K562 (cell line): Measurements from ENCODE around the gene ZNF837. TPM values are rescaled to one million over a fixed set of nuclear protein-coding genes. Genes with fewer than 3 reads are reported as not detected.

Source experiments
- DPF2 ChIP-seq: fragments of 450-650 bp; IDR thresholded peaks from 2 replicates; pipeline ENCODE4 v1.6.1; 2016
- EGR1 ChIP-seq: fragments of 450-650 bp; conservative IDR thresholded peaks from 2 replicates; pipeline ENCODE4 v1.6.1; 2017; ENCODE audit warnings: mild to moderate bottlenecking
- HDAC3 ChIP-seq: fragments of 450-650 bp; IDR thresholded peaks from 2 replicates; pipeline ENCODE4 v1.6.1; 2018; ENCODE audit warnings: borderline replicate concordance, mild to moderate bottlenecking, moderate library complexity; ENCODE audit not compliant: partially characterized antibody
- HMGN3 ChIP-seq: IDR thresholded peaks from 2 replicates; pipeline ENCODE4 v1.6.1; 2011; ENCODE audit warnings: borderline replicate concordance, low read depth, mild to moderate bottlenecking, mixed read lengths, low read length; ENCODE audit not compliant: insufficient read length; ENCODE audit errors: extremely low read depth
- ILF3 ChIP-seq: fragments of 450-650 bp; IDR thresholded peaks from 2 replicates; pipeline ENCODE4 v1.6.1; 2018; ENCODE audit warnings: antibody characterized with exemption, mild to moderate bottlenecking, moderate library complexity, borderline replicate concordance
- IRF1 ChIP-seq: sonication (generic); formaldehyde crosslinking; IDR thresholded peaks from 2 replicates; pipeline ENCODE4 v1.8.0; 2022; ENCODE audit warnings: missing genetic modification reagents, mild to moderate bottlenecking, borderline replicate concordance
- KLF16 ChIP-seq: IDR thresholded peaks from 2 replicates; pipeline ENCODE4 v1.6.1; 2016; ENCODE audit warnings: antibody characterized with exemption
- MBD2 ChIP-seq: sonication (generic); IDR thresholded peaks from 2 replicates; pipeline ENCODE4 v1.6.1; 2016; ENCODE audit warnings: low read depth, borderline replicate concordance
- PHB2 ChIP-seq: fragments of 450-650 bp; IDR thresholded peaks from 2 replicates; pipeline ENCODE4 v1.6.1; 2017; ENCODE audit warnings: low read depth
- PRDM10 ChIP-seq: fragments of 450-650 bp; IDR thresholded peaks from 2 replicates; pipeline ENCODE4 v1.6.1; 2018; ENCODE audit not compliant: partially characterized antibody
- RHOXF2B ChIP-seq: fragments of 250-450 bp; sonication (Bioruptor Pico); conservative IDR thresholded peaks from 2 replicates; pipeline ENCODE4 v1.5.1; 2021
- SMARCC2 ChIP-seq: fragments of 450-650 bp; IDR thresholded peaks from 2 replicates; pipeline ENCODE4 v1.6.1; 2017; ENCODE audit warnings: antibody characterized with exemption, moderate library complexity, mild to moderate bottlenecking, low read depth
- TBL1XR1 ChIP-seq, 2 experiments: IDR thresholded peaks; 2 replicates each; pipeline ENCODE4 v1.6.1; 2012; ENCODE audit warnings: improper control_type of control experiment in 2 of 2, low read length in 2 of 2, mild to moderate bottlenecking in 1 of 2
- THAP7 ChIP-seq: fragments of 250-450 bp; sonication (Bioruptor Pico); IDR thresholded peaks from 2 replicates; pipeline ENCODE4 v1.5.0; 2021
- TRIM25 ChIP-seq: fragments of 450-650 bp; IDR thresholded peaks from 2 replicates; pipeline ENCODE4 v1.7.0; 2016; ENCODE audit warnings: borderline replicate concordance
- ZBTB43 ChIP-seq: sonication (generic); formaldehyde crosslinking; IDR thresholded peaks from 2 replicates; pipeline ENCODE4 v1.8.0; 2023; ENCODE audit warnings: mild to moderate bottlenecking, missing genetic modification reagents
- ZNF140 ChIP-seq: fragments of 250-450 bp; sonication (Bioruptor Pico); IDR thresholded peaks from 2 replicates; pipeline ENCODE4 v1.8.0; 2021; ENCODE audit warnings: moderate library complexity, mild to moderate bottlenecking, inconsistent platforms
- ZNF239 ChIP-seq: fragments of 250-450 bp; sonication (Bioruptor Pico); IDR thresholded peaks from 2 replicates; pipeline ENCODE4 v1.4.0; 2020; ENCODE audit warnings: mild to moderate bottlenecking
- ZNF408 ChIP-seq: fragments of 250-450 bp; sonication (Bioruptor Pico); IDR thresholded peaks from 2 replicates; pipeline ENCODE4 v1.4.0; 2020; ENCODE audit warnings: low read depth, mild to moderate bottlenecking, moderate library complexity
- ZNF77 ChIP-seq: fragments of 250-450 bp; sonication (Bioruptor Pico); IDR thresholded peaks from 2 replicates; pipeline ENCODE4 v1.5.0; 2020
- polyA plus RNA-seq, 8 experiments: library from polyadenylated mRNA; depleted of rRNA in 4 of 8; stranded (reverse) in 5 of 8; unstranded in 3 of 8; fragments of >200 nt; fragmentation: Nextera tagmentation in 2 of 8; fragmentation: Illumina TruSeq in 1 of 8; extraction: Ambion mirVana in 2 of 8; extraction: Trizol in 1 of 8; gene quantifications; 2 replicates each; pipeline versions ENCODE4 v1.2.1 to v1.2.3, GENCODE V29; 2011 to 2014; ENCODE audit warnings: inconsistent platforms in 1 of 8, missing spikeins in 1 of 8
- total RNA-seq, 7 experiments: library from RNA; depleted of rRNA in 6 of 7; stranded (reverse); fragments of >200 nt in 6 of 7; fragmentation: Illumina TruSeq in 2 of 7; extraction: Trizol in 2 of 7; gene quantifications; 2 replicates each; pipeline versions ENCODE4 v1.2.1 to v1.2.3, GENCODE V29; 2011 to 2021; ENCODE audit warnings: low replicate concordance in 1 of 7

Gene ZNF837
- total and polyA plus RNA-seq, 9 of the 15 experiments (the other 6 are each of a cell fraction or from before 2014, with no cell fraction given), result 0.11 to 2.1 (median 0.57) TPM; not detected in 4

- TF ChIP-seq ILF3, result no peak; the same call in 1 of the 2 replicates
- no peak for TF ChIP-seq THAP7
- peak; percentile 76 for TF ChIP-seq PRDM10
- peak; percentile 75 for TF ChIP-seq DPF2
- TF ChIP-seq HDAC3, result peak; percentile 94
- TF ChIP-seq ZNF77, result no peak
- TF ChIP-seq IRF1, result no peak
- no peak for TF ChIP-seq EGR1
- TF ChIP-seq HMGN3, result peak; percentile 86
- TF ChIP-seq RHOXF2B (CRISPR knock-in tag), result no peak
- no peak for TF ChIP-seq KLF16
- TF ChIP-seq SMARCC2, result no peak
- TF ChIP-seq ZNF239 (CRISPR knock-in tag), result no peak
- TF ChIP-seq TBL1XR1 (IDR thresholded peaks at IDR 0.05; ENCODE audit: low read length in 2 of 2), result peak in 1 of 2 experiments; percentile 94
- TF ChIP-seq PHB2, result no peak
- peak; percentile 48; the same call in 1 of the 2 replicates for TF ChIP-seq ZBTB43
- no peak for TF ChIP-seq ZNF140 (CRISPR knock-in tag)
- TF ChIP-seq MBD2, result 0 out of 2 replicates have a peak, but pooled peaks have one; percentile 72
- TF ChIP-seq TRIM25, result no peak
- no peak for TF ChIP-seq ZNF408
These were observed 18.4 kb downstream of the ZNF837 start, which contains the start of gene ZNF497 (continued) for GRCh38 chr19:58362272-58362994.
